WTC11 (cell line): ENCODE results near the gene CRYBB2.

ENCODE experiments used
- CTCF ChIP-seq: fragments of 200-600 bp; IDR thresholded peaks from 2 replicates; pipeline ENCODE4 v1.8.0; 2022; ENCODE audit warnings: antibody characterized with exemption
- PRDM15 ChIP-seq: sonication (generic); formaldehyde crosslinking; IDR thresholded peaks from 2 replicates; pipeline ENCODE4 v1.8.0; 2022; ENCODE audit warnings: missing genetic modification reagents
- SMAD3 ChIP-seq: sonication (generic); formaldehyde crosslinking; IDR thresholded peaks from 2 replicates; pipeline ENCODE4 v1.8.0; 2022; ENCODE audit warnings: missing genetic modification reagents, mild to moderate bottlenecking, borderline replicate concordance
- SP1 ChIP-seq: sonication (generic); formaldehyde crosslinking; conservative IDR thresholded peaks from 2 replicates; pipeline ENCODE4 v1.8.1; 2022; ENCODE audit warnings: missing genetic modification reagents
- ZNF121 ChIP-seq: sonication (generic); formaldehyde crosslinking; IDR thresholded peaks from 2 replicates; pipeline ENCODE4 v1.8.0; 2023; ENCODE audit warnings: missing genetic modification reagents
- TF ChIP-seq, protein P1 (sequence below): sonication (generic); formaldehyde crosslinking; IDR thresholded peaks from 2 replicates; pipeline ENCODE4 v1.8.1; 2022; ENCODE audit warnings: low read depth, missing genetic modification reagents, borderline replicate concordance

- no peak for TF ChIP-seq SMAD3 (CRISPR knock-in tag)
- TF ChIP-seq SP1 (CRISPR knock-in tag), result no peak
- TF ChIP-seq, protein P1, sequence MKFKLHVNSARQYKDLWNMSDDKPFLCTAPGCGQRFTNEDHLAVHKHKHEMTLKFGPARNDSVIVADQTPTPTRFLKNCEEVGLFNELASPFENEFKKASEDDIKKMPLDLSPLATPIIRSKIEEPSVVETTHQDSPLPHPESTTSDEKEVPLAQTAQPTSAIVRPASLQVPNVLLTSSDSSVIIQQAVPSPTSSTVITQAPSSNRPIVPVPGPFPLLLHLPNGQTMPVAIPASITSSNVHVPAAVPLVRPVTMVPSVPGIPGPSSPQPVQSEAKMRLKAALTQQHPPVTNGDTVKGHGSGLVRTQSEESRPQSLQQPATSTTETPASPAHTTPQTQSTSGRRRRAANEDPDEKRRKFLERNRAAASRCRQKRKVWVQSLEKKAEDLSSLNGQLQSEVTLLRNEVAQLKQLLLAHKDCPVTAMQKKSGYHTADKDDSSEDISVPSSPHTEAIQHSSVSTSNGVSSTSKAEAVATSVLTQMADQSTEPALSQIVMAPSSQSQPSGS (CRISPR knock-in tag), result no peak
- TF ChIP-seq CTCF, result no peak
- no peak for TF ChIP-seq ZNF121 (CRISPR knock-in tag)
- TF ChIP-seq PRDM15 (CRISPR knock-in tag), result no peak
Observed at GRCh38 chr22:25236417-25236816, 17.0 kb downstream of the CRYBB2 start.
